Amniotic epithelial cell (primary cell): ENCODE data around the gene SDCCAG8.

ENCODE experiments used
- DNase-seq: peaks from one replicate; pipeline ENCODE4 v3.0.0-alpha.2; 2010; ENCODE audit warnings: low read depth

The SDCCAG8 gene

GRCh38 chr1:243420946-243421685, 165.3 kb downstream of the SDCCAG8 start:
- DNase-seq = peak; percentile 60

- peak; percentile 95 for DNase-seq
Observed at GRCh38 chr1:243421784-243422183, 165.9 kb downstream of the SDCCAG8 start.

- no peak for DNase-seq
Observed at GRCh38 chr1:243422362-243422761, 166.5 kb downstream of the SDCCAG8 start.

GRCh38 chr1:243428084-243428483, 172.2 kb downstream of the SDCCAG8 start:
- DNase-seq = no peak

GRCh38 chr1:243428617-243429342, 172.9 kb downstream of the SDCCAG8 start:
- no peak for DNase-seq

GRCh38 chr1:243431591-243431990, 175.8 kb downstream of the SDCCAG8 start:
- no peak for DNase-seq

GRCh38 chr1:243432136-243432535, 176.3 kb downstream of the SDCCAG8 start:
- no peak for DNase-seq

GRCh38 chr1:243433737-243434370, 178.0 kb downstream of the SDCCAG8 start:
- DNase-seq = peak; percentile 56

GRCh38 chr1:243434594-243434993, 178.8 kb downstream of the SDCCAG8 start:
- no peak for DNase-seq

GRCh38 chr1:243435836-243436235, 180.0 kb downstream of the SDCCAG8 start:
- no peak for DNase-seq

- DNase-seq = no peak
Observed at GRCh38 chr1:243438146-243438545, 182.3 kb downstream of the SDCCAG8 start.

- DNase-seq = peak; percentile 29
Observed at GRCh38 chr1:243438815-243439214, 183.0 kb downstream of the SDCCAG8 start.

GRCh38 chr1:243440406-243440805, 184.6 kb downstream of the SDCCAG8 start:
- DNase-seq = no peak

- DNase-seq = no peak
Observed at GRCh38 chr1:243441601-243442000, 185.8 kb downstream of the SDCCAG8 start.

- DNase-seq = no peak
Observed at GRCh38 chr1:243443557-243443956, 187.7 kb downstream of the SDCCAG8 start.

- DNase-seq = peak; percentile 87
Observed at GRCh38 chr1:243447347-243447746, 191.5 kb downstream of the SDCCAG8 start.

- no peak for DNase-seq
Observed at GRCh38 chr1:243447844-243448243, 192.0 kb downstream of the SDCCAG8 start.

- no peak for DNase-seq
Observed at GRCh38 chr1:243449373-243449772, 193.5 kb downstream of the SDCCAG8 start.

- no peak for DNase-seq
Observed at GRCh38 chr1:243452092-243452491, 196.3 kb downstream of the SDCCAG8 start.

- peak; percentile 22 for DNase-seq
Observed at GRCh38 chr1:243454328-243454997, 198.6 kb downstream of the SDCCAG8 start.

GRCh38 chr1:243455760-243456651, 200.2 kb downstream of the SDCCAG8 start:
- no peak for DNase-seq
